DND-41 (cell line): ENCODE results near the gene LNX1.

Experiments used
- ATAC-seq: fragments of 200-7000 bp; cut with Tn5 transposase; 3 replicates; pipeline ENCODE4 v1.9.1; 2021; ENCODE audit warnings: low read depth; ENCODE audit not compliant: insufficient read depth
- DNase-seq: peaks from one replicate; pipeline ENCODE4 v3.0.0-alpha.2; 2020
- H2AFZ ChIP-seq: 2 replicates; pipeline ENCODE4 v1.6.0; 2012; ENCODE audit warnings: low read depth, low read length
- H3K27ac ChIP-seq: 2 replicates; pipeline ENCODE4 v1.5.1; 2012; ENCODE audit warnings: low read length, inconsistent platforms
- H3K27me3 ChIP-seq: fragments of 200-600 bp; sonication (generic); 2 replicates; pipeline ENCODE4 v1.6.0; 2012; ENCODE audit warnings: low read length, mild to moderate bottlenecking, inconsistent platforms; ENCODE audit not compliant: insufficient read depth, poor library complexity
- H3K36me3 ChIP-seq: 2 replicates; pipeline ENCODE4 v1.5.1; 2012; ENCODE audit warnings: low read length, inconsistent platforms; ENCODE audit not compliant: insufficient read depth
- H3K4me1 ChIP-seq: 2 replicates; pipeline ENCODE4 v1.5.1; 2012; ENCODE audit warnings: mild to moderate bottlenecking, low read length; ENCODE audit not compliant: insufficient read depth
- H3K4me2 ChIP-seq: 2 replicates; pipeline ENCODE4 v1.6.0; 2012; ENCODE audit warnings: mild to moderate bottlenecking, moderate library complexity, low read length, inconsistent platforms; ENCODE audit not compliant: insufficient read depth
- H3K4me3 ChIP-seq, 2 experiments: fragments of 200-600 bp in 1 of 2; shearing (Covaris generic) in 1 of 2; 2 replicates each; pipeline ENCODE4 v1.5.1; 2012 to 2016; ENCODE audit warnings: inconsistent platforms in 2 of 2, low read length in 2 of 2, mild to moderate bottlenecking in 2 of 2, low read depth in 1 of 2, moderate library complexity in 1 of 2
- H3K79me2 ChIP-seq: 2 replicates; pipeline ENCODE4 v1.6.0; 2012; ENCODE audit warnings: low read length, inconsistent platforms; ENCODE audit not compliant: insufficient read depth
- H3K9ac ChIP-seq: 2 replicates; pipeline ENCODE4 v1.6.0; 2012; ENCODE audit warnings: low read depth, mild to moderate bottlenecking, inconsistent platforms, low read length, moderate library complexity
- H3K9me3 ChIP-seq: 2 replicates; pipeline ENCODE4 v1.5.1; 2012; ENCODE audit warnings: low read length, moderate library complexity, mild to moderate bottlenecking, inconsistent platforms; ENCODE audit not compliant: insufficient read depth, severe bottlenecking
- H4K20me1 ChIP-seq: 2 replicates; pipeline ENCODE4 v1.6.0; 2012; ENCODE audit warnings: low read length; ENCODE audit not compliant: insufficient read depth
- CTCF ChIP-seq: IDR thresholded peaks from 2 replicates; pipeline ENCODE4 v1.5.1; 2012; ENCODE audit warnings: borderline replicate concordance, low read length, moderate library complexity, mild to moderate bottlenecking; ENCODE audit not compliant: poor library complexity, severe bottlenecking; ENCODE audit errors: extremely low read depth
- EZH2 ChIP-seq: IDR thresholded peaks from 3 replicates; pipeline ENCODE4 v1.6.1; 2012; ENCODE audit warnings: borderline replicate concordance, low read depth, mild to moderate bottlenecking, moderate library complexity, low read length, inconsistent platforms; ENCODE audit not compliant: severe bottlenecking

The LNX1 gene

GRCh38 chr4:53507671-53508286, 83.5 kb downstream of the LNX1 start:
- Histone ChIP-seq H3K9me3 (no peaks in the 10 kb centered on the region), H3K27ac (no peak overlapping the region), H3K4me1 (no peaks in the 10 kb centered on the region), H4K20me1 (no peaks in the 10 kb centered on the region), H3K9ac (no peak overlapping the region), H3K36me3 (no peaks in the 10 kb centered on the region), H3K4me2 (no peak overlapping the region), H3K4me3 (no peak overlapping the region), H2AFZ (no peak overlapping the region), H3K27me3 (no peaks in the 10 kb centered on the region), H3K79me2 (no peaks in the 10 kb centered on the region)
- no peak for ATAC-seq
- TF ChIP-seq EZH2 (no peak), CTCF (no peak)
- DNase-seq = no peak

GRCh38 chr4:53507058-53507457, 84.2 kb downstream of the LNX1 start:
- Histone ChIP-seq H3K79me2 (no peaks in the 10 kb centered on the region), H3K4me1 (no peaks in the 10 kb centered on the region), H4K20me1 (no peaks in the 10 kb centered on the region), H3K4me3 (no peak overlapping the region), H2AFZ (no peak overlapping the region), H3K27me3 (no peaks in the 10 kb centered on the region), H3K4me2 (no peak overlapping the region), H3K36me3 (no peaks in the 10 kb centered on the region), H3K9me3 (no peaks in the 10 kb centered on the region), H3K9ac (no peak overlapping the region), H3K27ac (no peak overlapping the region)
- no peak for TF ChIP-seq EZH2
- TF ChIP-seq CTCF = no peak
- ATAC-seq (no peak), DNase-seq (no peak)

- Histone ChIP-seq H4K20me1 (no peaks in the 10 kb centered on the region), H3K36me3 (no peaks in the 10 kb centered on the region), H3K79me2 (no peaks in the 10 kb centered on the region), H3K4me2 (no peak overlapping the region), H3K9me3 (no peaks in the 10 kb centered on the region), H3K4me1 (no peaks in the 10 kb centered on the region), H3K27me3 (no peaks in the 10 kb centered on the region), H2AFZ (no peak overlapping the region), H3K27ac (no peak overlapping the region), H3K4me3 (no peak overlapping the region), H3K9ac (no peak overlapping the region)
- DNase-seq = no peak
- no peak for ATAC-seq
- no peak for TF ChIP-seq EZH2
Measured at GRCh38 chr4:53505947-53506346, 85.3 kb downstream of the LNX1 start.

- Histone ChIP-seq H2AFZ (no peak overlapping the region), H3K27me3 (no peaks in the 10 kb centered on the region), H3K4me2 (no peak overlapping the region), H3K9me3 (no peaks in the 10 kb centered on the region), H3K36me3 (no peaks in the 10 kb centered on the region), H4K20me1 (no peaks in the 10 kb centered on the region), H3K4me1 (no peaks in the 10 kb centered on the region), H3K4me3 (no peak overlapping the region), H3K27ac (no peak overlapping the region), H3K9ac (no peak overlapping the region), H3K79me2 (no peaks in the 10 kb centered on the region)
- no peak for DNase-seq
- no peak for ATAC-seq
- TF ChIP-seq EZH2 = no peak
Measured at GRCh38 chr4:53502094-53502493, 89.2 kb downstream of the LNX1 start.
